HG02852 (cell line): ENCODE data around the gene FCHSD2.

Source experiments
- ATAC-seq: cut with Tn5 transposase; IDR thresholded peaks from one replicate; pipeline ENCODE4 v1.9.1; 2021; ENCODE audit warnings: mild to moderate bottlenecking, moderate library complexity; ENCODE audit not compliant: unreplicated experiment

The FCHSD2 gene

GRCh38 chr11:73172992-73173656, 31.0 kb upstream of the FCHSD2 start:
- no peak for ATAC-seq

- no peak for ATAC-seq
Observed at GRCh38 chr11:73171436-73172161, 29.5 kb upstream of the FCHSD2 start.

- no peak for ATAC-seq
Observed at GRCh38 chr11:73170140-73170539, 28.0 kb upstream of the FCHSD2 start.

- ATAC-seq: no peak
Observed at GRCh38 chr11:73168925-73169579, 26.9 kb upstream of the FCHSD2 start.

- ATAC-seq: no peak
Observed at GRCh38 chr11:73167363-73167954, 25.3 kb upstream of the FCHSD2 start.

DNA sequence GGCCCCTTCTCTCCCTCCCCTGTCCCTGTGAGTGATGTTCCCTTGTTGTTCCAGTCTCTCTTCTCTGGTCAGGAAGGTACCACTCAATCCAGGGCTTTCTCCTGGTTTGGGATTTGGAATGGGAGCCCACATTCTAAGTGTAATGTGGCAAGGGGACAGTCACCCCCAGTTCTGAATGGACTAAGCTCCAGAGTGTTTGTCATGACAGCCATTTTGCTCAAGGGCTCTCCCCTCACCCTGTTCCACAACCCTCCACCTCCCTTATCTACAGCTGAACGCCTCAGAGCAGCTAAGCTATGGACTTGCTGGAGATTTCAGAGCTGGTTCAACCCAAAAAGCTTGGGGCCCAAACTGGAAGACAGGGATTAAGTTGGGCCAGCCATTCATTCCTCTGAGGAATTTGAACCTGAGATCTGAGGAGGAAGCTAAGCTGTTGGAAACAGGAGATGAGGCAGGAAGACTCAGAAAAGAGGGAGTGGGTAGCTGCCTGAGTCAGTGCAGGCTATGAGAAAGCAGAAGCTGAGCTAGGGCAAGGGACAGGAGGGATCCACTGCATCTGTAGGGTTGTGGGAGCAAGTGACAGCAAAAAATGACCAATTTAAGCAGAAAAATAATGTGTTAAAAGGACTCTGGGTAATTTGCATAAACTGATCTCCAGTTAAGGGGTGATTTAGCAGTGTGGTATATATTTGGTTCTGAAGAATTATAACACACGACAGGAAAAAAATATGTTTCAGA, 22.9 kb upstream of the FCHSD2 start:
- no peak for ATAC-seq

- ATAC-seq: no peak
Observed at GRCh38 chr11:73163638-73164174, 21.6 kb upstream of the FCHSD2 start.

GRCh38 chr11:73162196-73162740, 20.1 kb upstream of the FCHSD2 start:
- ATAC-seq: no peak

DNA sequence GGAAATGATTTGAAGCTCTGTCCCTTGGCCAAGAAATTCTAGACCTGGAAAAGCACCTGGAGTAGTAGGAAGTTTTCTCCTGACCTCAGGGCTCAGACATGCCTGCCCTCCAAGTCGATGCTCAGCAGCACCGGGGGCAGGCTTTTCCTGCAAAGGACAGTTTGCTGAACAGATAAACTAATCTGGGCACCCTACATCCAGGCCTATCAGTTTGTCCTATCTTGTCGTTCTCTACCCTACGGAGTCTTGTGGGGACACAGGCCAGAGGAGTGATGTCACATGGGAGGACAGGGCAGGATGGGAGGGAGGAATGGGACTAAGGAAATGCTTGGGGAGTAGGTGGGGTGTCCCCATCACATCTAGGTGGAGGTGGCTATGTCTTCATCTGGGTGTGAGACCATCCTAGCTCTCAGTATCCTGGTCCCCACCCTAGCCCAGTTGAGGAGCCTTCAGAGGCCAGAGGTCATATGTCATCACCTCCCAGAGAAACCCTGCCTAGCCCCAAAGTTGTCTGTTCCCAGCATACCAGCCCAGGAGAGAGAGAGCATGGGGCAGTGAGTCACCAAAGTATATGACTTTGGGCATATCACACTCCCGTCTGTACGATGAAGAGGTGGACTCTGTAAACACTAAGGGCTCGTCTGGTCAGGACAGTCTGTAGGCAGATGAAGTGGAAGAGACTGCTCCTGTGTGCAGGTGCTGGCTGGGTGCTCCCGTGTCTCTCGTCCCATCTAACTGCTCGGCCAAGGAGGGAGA, 18.1 kb upstream of the FCHSD2 start:
- no peak for ATAC-seq

- ATAC-seq: no peak
Observed at GRCh38 chr11:73159297-73159696, 17.2 kb upstream of the FCHSD2 start.

GRCh38 chr11:73158356-73159051, 16.4 kb upstream of the FCHSD2 start:
- ATAC-seq: no peak

DNA sequence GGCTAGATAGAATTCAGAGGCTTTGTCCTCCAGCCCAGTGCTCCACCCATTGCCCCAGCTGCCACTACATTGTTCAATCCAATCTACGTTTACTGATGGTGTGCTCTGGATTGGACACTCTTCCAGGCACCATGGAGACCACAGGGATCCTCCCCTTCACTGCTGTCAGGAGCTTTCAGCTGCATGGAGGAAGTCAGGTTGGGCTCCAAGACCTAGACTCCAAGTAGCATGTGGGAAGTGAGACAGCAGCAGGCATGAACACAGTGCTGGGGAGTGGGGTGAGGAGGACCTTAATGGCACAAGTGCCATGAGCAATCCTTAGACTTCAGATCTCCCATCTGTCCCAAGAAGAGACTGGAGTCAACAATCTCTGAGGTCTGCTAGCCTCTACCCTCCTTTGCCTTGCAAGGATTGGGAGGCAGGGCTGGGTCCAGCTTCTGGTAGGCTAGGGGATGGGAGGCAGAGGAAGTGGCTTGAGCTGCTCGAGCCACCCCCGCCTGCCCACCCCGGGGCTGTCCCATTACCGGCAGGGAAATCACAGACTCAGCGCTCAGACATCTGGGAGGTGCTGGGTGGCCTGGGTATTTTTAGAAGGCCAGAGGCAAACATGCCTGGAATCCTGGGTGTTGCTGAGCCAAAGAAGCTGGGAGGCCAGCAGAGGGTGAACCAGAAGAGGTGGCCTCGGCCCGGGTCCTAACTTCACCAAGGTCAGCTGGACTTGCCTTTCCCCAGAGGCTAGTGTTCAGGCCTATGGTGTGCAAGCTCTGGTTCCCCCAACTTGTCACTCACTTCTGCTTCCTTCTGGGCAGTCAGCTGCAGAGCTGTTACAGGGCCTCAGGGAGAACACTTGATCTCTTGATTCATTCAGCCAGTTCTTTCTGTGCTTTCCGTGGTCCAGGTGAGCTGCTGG, 15.2 kb upstream of the FCHSD2 start:
- peak; percentile 38 for ATAC-seq

- ATAC-seq: no peak
Observed at GRCh38 chr11:73156686-73157085, 14.6 kb upstream of the FCHSD2 start.

DNA sequence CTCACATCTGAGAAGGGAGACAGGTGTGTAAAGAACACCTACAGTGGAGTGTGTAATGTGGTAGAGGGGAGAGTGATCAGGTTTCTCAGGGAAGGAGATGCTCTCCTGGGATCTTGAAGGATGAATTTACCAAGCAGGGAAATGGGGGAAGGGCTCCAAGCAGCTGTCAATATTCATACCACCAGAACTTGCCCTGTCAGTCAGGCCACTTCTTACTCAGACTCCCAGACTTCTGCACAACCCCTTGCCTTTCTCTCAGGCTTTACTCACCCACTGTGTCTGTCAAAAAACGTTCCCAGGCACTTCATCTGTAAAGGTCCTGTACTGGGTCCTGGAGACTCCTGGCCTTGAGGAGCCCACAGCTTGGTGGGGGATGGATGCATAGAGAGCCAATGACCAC, 14.0 kb upstream of the FCHSD2 start:
- no peak for ATAC-seq

- no peak for ATAC-seq
Observed at GRCh38 chr11:73155102-73155501, 13.0 kb upstream of the FCHSD2 start.

DNA sequence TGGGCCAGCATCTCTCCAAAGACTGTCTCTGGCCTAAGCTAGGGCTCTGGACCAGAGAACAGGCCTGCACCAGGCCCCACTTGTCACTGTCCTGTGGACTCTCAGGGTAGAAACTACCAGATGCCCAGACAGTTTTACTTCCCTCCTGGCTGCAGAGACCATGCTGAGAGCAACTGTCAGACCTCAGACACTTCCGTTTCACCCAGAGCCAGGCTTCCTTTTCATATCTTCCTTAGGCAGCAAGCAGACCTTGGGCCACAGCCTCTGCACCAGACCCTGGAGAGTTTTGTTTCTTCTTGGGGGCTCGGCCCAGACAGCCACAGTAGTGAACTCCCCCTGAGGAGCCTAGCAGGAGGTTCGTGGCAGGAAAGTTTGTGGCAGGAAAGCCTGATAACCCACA, 12.1 kb upstream of the FCHSD2 start:
- peak; percentile 38 for ATAC-seq

GRCh38 chr11:73152861-73153483, 10.9 kb upstream of the FCHSD2 start:
- peak; percentile 73 for ATAC-seq
